Peyer's patch (tissue), 4 donors: Measurements from ENCODE around the gene UNC5A.

Experiments used
- CTCF ChIP-seq, 6 experiments: fragments of 450-650 bp in 4 of 6; fragments of 200-600 bp in 2 of 6; sonication (generic) in 1 of 6; IDR thresholded peaks; one replicate each; pipeline ENCODE4 v1.5.1; 2017 to 2019; ENCODE audit warnings: antibody characterized with exemption in 6 of 6, mild to moderate bottlenecking in 3 of 6, moderate library complexity in 1 of 6
- POLR2A ChIP-seq, 2 donors: fragments of 450-650 bp; IDR thresholded peaks; one replicate each; pipeline ENCODE4 v1.5.1; 2017; ENCODE audit warnings: antibody characterized with exemption in 2 of 2, mild to moderate bottlenecking in 2 of 2, moderate library complexity in 2 of 2

- no peak for TF ChIP-seq POLR2A (IDR thresholded peaks at IDR 0.05)
- no peak for TF ChIP-seq CTCF (IDR thresholded peaks at IDR 0.05)
Measured at GRCh38 chr5:176827736-176828414, 17.5 kb downstream of the UNC5A start.
